HL-60 (cell line): ENCODE measurements around the gene BMERB1.

Source experiments
- CTCF ChIP-seq: IDR thresholded peaks from one replicate; pipeline ENCODE4 v1.5.1; 2011; ENCODE audit warnings: low read length, control low read depth, inconsistent platforms; ENCODE audit not compliant: insufficient read depth
- GABPA ChIP-seq: IDR thresholded peaks from 2 replicates; pipeline ENCODE4 v1.6.1; 2012; ENCODE audit warnings: low read depth
- POLR2AphosphoS5 ChIP-seq: IDR thresholded peaks from 2 replicates; pipeline ENCODE4 v1.6.1; 2012; ENCODE audit warnings: low read depth

DNA sequence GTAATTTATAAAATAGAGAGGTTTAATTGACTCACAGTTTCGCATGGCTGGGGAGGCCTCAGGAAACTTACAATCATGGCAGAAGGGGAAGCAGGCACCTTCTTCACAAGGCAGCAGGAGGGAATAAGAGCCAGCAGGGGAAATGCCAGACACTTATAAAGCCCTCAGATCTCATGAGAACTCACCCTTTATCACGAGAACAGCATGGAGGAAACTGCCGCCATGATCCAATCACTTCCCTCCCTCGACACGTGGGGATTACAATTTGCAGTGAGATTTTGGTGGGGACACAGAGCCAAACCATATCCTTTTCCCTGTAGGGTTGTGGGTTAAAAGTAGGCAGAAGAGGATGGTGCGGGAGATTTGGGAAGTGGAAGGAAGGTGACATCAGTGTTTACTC lies 101.4 kb downstream of the BMERB1 start:
- TF ChIP-seq CTCF (no peak), POLR2AphosphoS5 (no peak), GABPA (no peak)
